SK-N-SH (cell line): ENCODE data around the gene SF3A1. TPM values are rescaled to one million over a fixed set of nuclear protein-coding genes. Genes with fewer than 3 reads are reported as not detected.

ENCODE experiments used
- CTCF ChIA-PET: fragments of 300-600, 350-600 bp; formaldehyde crosslinking; extraction: SDS; loops from one replicate; lab custom pipeline; 2021; lab: Yijun Ruan, JAX
- POLR2A ChIA-PET: fragments of 350-600 bp; sonication (Branson Sonifier 250); formaldehyde crosslinking; extraction: SDS; loops from one replicate; lab custom pipeline; 2020; ENCODE audit warnings: antibody characterized with exemption, inconsistent platforms; lab: Yijun Ruan, JAX
- DNase-seq: peaks from one replicate; pipeline ENCODE4 v3.0.0; 2012
- H2AFZ ChIP-seq: fragments of 200-600 bp; sonication (generic); 2 replicates; pipeline ENCODE4 v1.8.1; 2016; ENCODE audit warnings: antibody characterized with exemption, mild to moderate bottlenecking, low read depth
- H3F3A ChIP-seq: fragments of 200-600 bp; sonication (generic); replicated peaks from 2 replicates; pipeline ENCODE3; 2016; ENCODE audit warnings: antibody characterized with exemption, mild to moderate bottlenecking; ENCODE audit not compliant: insufficient read depth
- H3K27ac ChIP-seq, 2 experiments: fragments of 200-500 bp in 1 of 2; fragments of 200-600 bp in 1 of 2; sonication (Bioruptor generic) in 1 of 2; sonication (generic), shearing (Covaris generic) in 1 of 2; 2 replicates each; pipeline versions ENCODE4 v1.5.1 to v1.6.1; 2014 to 2016; ENCODE audit warnings: low read depth in 2 of 2, inconsistent platforms in 1 of 2, low read length in 1 of 2, mild to moderate bottlenecking in 1 of 2, mixed read lengths in 1 of 2
- H3K27me3 ChIP-seq: fragments of 200-600 bp; sonication (generic), shearing (Covaris generic); 2 replicates; pipeline ENCODE4 v1.6.1; 2016; ENCODE audit warnings: mixed run types; ENCODE audit not compliant: insufficient read depth
- H3K36me3 ChIP-seq, 2 experiments: fragments of 200-500 bp in 1 of 2; fragments of 200-600 bp in 1 of 2; sonication (Bioruptor generic) in 1 of 2; sonication (generic) in 1 of 2; replicated peaks in 1 of 2; 2 replicates each; pipeline versions ENCODE3 to v1.5.1; 2014 to 2016; ENCODE audit warnings: low read length in 1 of 2, mild to moderate bottlenecking in 1 of 2; ENCODE audit not compliant: insufficient read depth in 2 of 2, control insufficient read depth in 1 of 2
- H3K4me1 ChIP-seq, 2 experiments: fragments of 200-500 bp in 1 of 2; fragments of 200-600 bp in 1 of 2; sonication (Bioruptor generic) in 1 of 2; sonication (generic), shearing (Covaris generic) in 1 of 2; 2 replicates each; pipeline versions ENCODE4 v1.5.1 to v1.6.1; 2014 to 2016; ENCODE audit warnings: low read depth in 1 of 2, low read length in 1 of 2, mixed run types in 1 of 2; ENCODE audit not compliant: insufficient read depth in 2 of 2, control insufficient read depth in 1 of 2
- H3K4me2 ChIP-seq: fragments of 200-600 bp; sonication (generic), shearing (Covaris generic); 2 replicates; pipeline ENCODE4 v1.6.1; 2017; ENCODE audit warnings: mixed run types
- H3K4me3 ChIP-seq, 2 experiments: fragments of 200-500 bp in 1 of 2; fragments of 200-600 bp in 1 of 2; sonication (Bioruptor generic) in 1 of 2; sonication (generic), shearing (Covaris generic) in 1 of 2; 2 replicates each; pipeline versions ENCODE4 v1.5.1 to v1.8.1; 2014 to 2016; ENCODE audit warnings: low read depth in 2 of 2, inconsistent platforms in 1 of 2, low read length in 1 of 2, mild to moderate bottlenecking in 1 of 2, mixed read lengths in 1 of 2, moderate library complexity in 1 of 2
- H3K79me2 ChIP-seq: fragments of 200-600 bp; sonication (generic); 2 replicates; pipeline ENCODE4 v1.8.1; 2017; ENCODE audit warnings: mild to moderate bottlenecking; ENCODE audit not compliant: insufficient read depth
- H3K9ac ChIP-seq: fragments of 200-600 bp; sonication (generic); 2 replicates; pipeline ENCODE4 v1.6.1; 2017; ENCODE audit warnings: mixed run types
- H3K9me2 ChIP-seq: fragments of 200-600 bp; sonication (generic); 2 replicates; pipeline ENCODE4 v1.6.1; 2017; ENCODE audit warnings: mixed run types
- H3K9me3 ChIP-seq: fragments of 200-600 bp; sonication (generic); 2 replicates; pipeline ENCODE4 v1.6.1; 2017; ENCODE audit warnings: mixed run types, mild to moderate bottlenecking, moderate library complexity
- H4K20me1 ChIP-seq: fragments of 200-600 bp; sonication (generic); 2 replicates; pipeline ENCODE4 v1.6.1; 2017; ENCODE audit warnings: mild to moderate bottlenecking, mixed run types; ENCODE audit not compliant: insufficient read depth
- FOSL2 ChIP-seq: IDR thresholded peaks from 2 replicates; pipeline ENCODE4 v1.4.0; 2012; ENCODE audit warnings: low read depth, mild to moderate bottlenecking, moderate library complexity, borderline replicate concordance
- GABPA ChIP-seq: IDR thresholded peaks from 2 replicates; pipeline ENCODE4 v1.4.0; 2012; ENCODE audit warnings: low read depth, mild to moderate bottlenecking
- GATA2 ChIP-seq: sonication (generic); formaldehyde crosslinking; IDR thresholded peaks from 2 replicates; pipeline ENCODE4 v1.5.0; 2020; ENCODE audit warnings: mild to moderate bottlenecking, missing genetic modification reagents
- JUND ChIP-seq: IDR thresholded peaks from 2 replicates; pipeline ENCODE4 v1.4.0; 2012
- MEF2A ChIP-seq: IDR thresholded peaks from 2 replicates; pipeline ENCODE4 v1.4.0; 2012; ENCODE audit warnings: low read depth, borderline replicate concordance
- MXI1 ChIP-seq: IDR thresholded peaks from 2 replicates; pipeline ENCODE4 v1.6.1; 2012; ENCODE audit warnings: mild to moderate bottlenecking, low read depth, low read length, improper control_type of control experiment
- NFIC ChIP-seq: IDR thresholded peaks from 2 replicates; pipeline ENCODE4 v1.4.0; 2012; ENCODE audit warnings: borderline replicate concordance
- NRF1 ChIP-seq: IDR thresholded peaks from 2 replicates; pipeline ENCODE4 v1.6.1; 2012; ENCODE audit warnings: low read depth, mild to moderate bottlenecking, low read length
- POLR2AphosphoS5 ChIP-seq: IDR thresholded peaks from 2 replicates; pipeline ENCODE4 v1.6.1; 2012; ENCODE audit warnings: low read depth, low read length
- RAD21 ChIP-seq: IDR thresholded peaks from 2 replicates; pipeline ENCODE4 v1.6.1; 2012; ENCODE audit warnings: mild to moderate bottlenecking, low read length
- RCOR1 ChIP-seq: fragments of 150-350 bp; IDR thresholded peaks from 2 replicates; pipeline ENCODE4 v1.6.1; 2017; ENCODE audit warnings: antibody characterized with exemption, low read length
- RXRA ChIP-seq: IDR thresholded peaks from 2 replicates; pipeline ENCODE4 v1.4.0; 2012; ENCODE audit warnings: low read depth, mild to moderate bottlenecking, borderline replicate concordance
- SIN3A ChIP-seq: IDR thresholded peaks from 2 replicates; pipeline ENCODE4 v1.6.1; 2012; ENCODE audit warnings: low read depth, mild to moderate bottlenecking, low read length, moderate library complexity, borderline replicate concordance
- TAF1 ChIP-seq: IDR thresholded peaks from 2 replicates; pipeline ENCODE4 v1.6.1; 2012; ENCODE audit warnings: low read depth, mild to moderate bottlenecking, low read length, moderate library complexity, borderline replicate concordance
- WGBS: methylation state at CpG from one replicate; pipeline ENCODE4 v1.1.6; 2017; ENCODE audit warnings: low lambda C conversion rate; 5-methylcytosine and 5-hydroxymethylcytosine counted together
- polyA plus RNA-seq, 3 experiments: library from polyadenylated mRNA; depleted of rRNA; stranded (reverse); fragments of >200 nt; gene quantifications; 2 replicates each; pipeline ENCODE4 v1.2.3, GENCODE V29; 2012
- TF ChIP-seq, protein P1 (sequence below): fragments of 200-600 bp; sonication (generic); IDR thresholded peaks from 2 replicates; pipeline ENCODE4 v1.6.1; 2017; ENCODE audit warnings: antibody characterized with exemption, mild to moderate bottlenecking, moderate library complexity
- TF ChIP-seq, protein P2 (sequence below): fragments of 150-350 bp; IDR thresholded peaks from 2 replicates; pipeline ENCODE4 v1.6.1; 2016; ENCODE audit warnings: mild to moderate bottlenecking, low read depth, low read length
- TF ChIP-seq, protein P3 (sequence below): IDR thresholded peaks from 2 replicates; pipeline ENCODE4 v1.4.0; 2012; ENCODE audit warnings: low read depth, borderline replicate concordance
- TF ChIP-seq, protein P4 (sequence below): IDR thresholded peaks from 2 replicates; pipeline ENCODE4 v1.6.1; 2012; ENCODE audit warnings: mild to moderate bottlenecking, low read depth, low read length, moderate library complexity
- TF ChIP-seq, protein P5 (sequence below): IDR thresholded peaks from 2 replicates; pipeline ENCODE4; 2012
- TF ChIP-seq, protein P6 (sequence below): IDR thresholded peaks from 2 replicates; pipeline ENCODE4 v1.4.0; 2012; ENCODE audit warnings: low read depth, borderline replicate concordance

Gene SF3A1
- polyA plus RNA-seq, 1 of the 3 experiments (the other 2 are of a cell fraction) = 75.2 TPM

DNA sequence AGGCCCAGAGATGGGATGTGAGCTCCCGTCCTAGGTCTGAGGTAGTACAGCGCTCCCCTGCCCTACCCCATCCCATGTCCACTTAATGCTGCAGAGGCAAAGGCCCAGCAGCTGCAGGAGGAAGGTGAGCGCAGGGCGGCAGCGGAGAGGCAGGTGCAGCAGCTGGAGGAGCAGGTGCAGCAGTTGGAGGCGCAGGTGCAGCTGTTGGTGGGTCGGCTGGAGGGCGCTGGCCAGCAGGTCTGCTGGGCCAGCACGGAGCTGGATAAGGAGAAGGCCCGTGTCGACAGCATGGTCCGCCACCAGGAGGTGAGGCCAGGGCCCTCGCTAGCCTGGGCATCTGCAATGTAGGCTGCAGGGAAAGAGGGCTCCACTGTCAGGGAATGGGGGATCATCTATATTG is 15.3 kb upstream of the SF3A1 start:
- no peak overlapping the region for H3K4me3 ChIP-seq
- TF ChIP-seq POLR2AphosphoS5 (no peak), RCOR1 (no peak), JUND (no peak), MEF2A (no peak), TAF1 (no peak), GATA2 (CRISPR knock-in tag) (no peak), SIN3A (no peak), NRF1 (no peak), RAD21 (no peak), RXRA (no peak), GABPA (no peak), NFIC (no peak), FOSL2 (no peak), MXI1 (no peak)
- TF ChIP-seq, protein P1, sequence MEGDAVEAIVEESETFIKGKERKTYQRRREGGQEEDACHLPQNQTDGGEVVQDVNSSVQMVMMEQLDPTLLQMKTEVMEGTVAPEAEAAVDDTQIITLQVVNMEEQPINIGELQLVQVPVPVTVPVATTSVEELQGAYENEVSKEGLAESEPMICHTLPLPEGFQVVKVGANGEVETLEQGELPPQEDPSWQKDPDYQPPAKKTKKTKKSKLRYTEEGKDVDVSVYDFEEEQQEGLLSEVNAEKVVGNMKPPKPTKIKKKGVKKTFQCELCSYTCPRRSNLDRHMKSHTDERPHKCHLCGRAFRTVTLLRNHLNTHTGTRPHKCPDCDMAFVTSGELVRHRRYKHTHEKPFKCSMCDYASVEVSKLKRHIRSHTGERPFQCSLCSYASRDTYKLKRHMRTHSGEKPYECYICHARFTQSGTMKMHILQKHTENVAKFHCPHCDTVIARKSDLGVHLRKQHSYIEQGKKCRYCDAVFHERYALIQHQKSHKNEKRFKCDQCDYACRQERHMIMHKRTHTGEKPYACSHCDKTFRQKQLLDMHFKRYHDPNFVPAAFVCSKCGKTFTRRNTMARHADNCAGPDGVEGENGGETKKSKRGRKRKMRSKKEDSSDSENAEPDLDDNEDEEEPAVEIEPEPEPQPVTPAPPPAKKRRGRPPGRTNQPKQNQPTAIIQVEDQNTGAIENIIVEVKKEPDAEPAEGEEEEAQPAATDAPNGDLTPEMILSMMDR = no peak
- TF ChIP-seq, protein P2, sequence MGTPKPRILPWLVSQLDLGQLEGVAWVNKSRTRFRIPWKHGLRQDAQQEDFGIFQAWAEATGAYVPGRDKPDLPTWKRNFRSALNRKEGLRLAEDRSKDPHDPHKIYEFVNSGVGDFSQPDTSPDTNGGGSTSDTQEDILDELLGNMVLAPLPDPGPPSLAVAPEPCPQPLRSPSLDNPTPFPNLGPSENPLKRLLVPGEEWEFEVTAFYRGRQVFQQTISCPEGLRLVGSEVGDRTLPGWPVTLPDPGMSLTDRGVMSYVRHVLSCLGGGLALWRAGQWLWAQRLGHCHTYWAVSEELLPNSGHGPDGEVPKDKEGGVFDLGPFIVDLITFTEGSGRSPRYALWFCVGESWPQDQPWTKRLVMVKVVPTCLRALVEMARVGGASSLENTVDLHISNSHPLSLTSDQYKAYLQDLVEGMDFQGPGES = no peak
- TF ChIP-seq, protein P3, sequence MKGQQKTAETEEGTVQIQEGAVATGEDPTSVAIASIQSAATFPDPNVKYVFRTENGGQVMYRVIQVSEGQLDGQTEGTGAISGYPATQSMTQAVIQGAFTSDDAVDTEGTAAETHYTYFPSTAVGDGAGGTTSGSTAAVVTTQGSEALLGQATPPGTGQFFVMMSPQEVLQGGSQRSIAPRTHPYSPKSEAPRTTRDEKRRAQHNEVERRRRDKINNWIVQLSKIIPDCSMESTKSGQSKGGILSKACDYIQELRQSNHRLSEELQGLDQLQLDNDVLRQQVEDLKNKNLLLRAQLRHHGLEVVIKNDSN = no peak
- TF ChIP-seq, protein P4, sequence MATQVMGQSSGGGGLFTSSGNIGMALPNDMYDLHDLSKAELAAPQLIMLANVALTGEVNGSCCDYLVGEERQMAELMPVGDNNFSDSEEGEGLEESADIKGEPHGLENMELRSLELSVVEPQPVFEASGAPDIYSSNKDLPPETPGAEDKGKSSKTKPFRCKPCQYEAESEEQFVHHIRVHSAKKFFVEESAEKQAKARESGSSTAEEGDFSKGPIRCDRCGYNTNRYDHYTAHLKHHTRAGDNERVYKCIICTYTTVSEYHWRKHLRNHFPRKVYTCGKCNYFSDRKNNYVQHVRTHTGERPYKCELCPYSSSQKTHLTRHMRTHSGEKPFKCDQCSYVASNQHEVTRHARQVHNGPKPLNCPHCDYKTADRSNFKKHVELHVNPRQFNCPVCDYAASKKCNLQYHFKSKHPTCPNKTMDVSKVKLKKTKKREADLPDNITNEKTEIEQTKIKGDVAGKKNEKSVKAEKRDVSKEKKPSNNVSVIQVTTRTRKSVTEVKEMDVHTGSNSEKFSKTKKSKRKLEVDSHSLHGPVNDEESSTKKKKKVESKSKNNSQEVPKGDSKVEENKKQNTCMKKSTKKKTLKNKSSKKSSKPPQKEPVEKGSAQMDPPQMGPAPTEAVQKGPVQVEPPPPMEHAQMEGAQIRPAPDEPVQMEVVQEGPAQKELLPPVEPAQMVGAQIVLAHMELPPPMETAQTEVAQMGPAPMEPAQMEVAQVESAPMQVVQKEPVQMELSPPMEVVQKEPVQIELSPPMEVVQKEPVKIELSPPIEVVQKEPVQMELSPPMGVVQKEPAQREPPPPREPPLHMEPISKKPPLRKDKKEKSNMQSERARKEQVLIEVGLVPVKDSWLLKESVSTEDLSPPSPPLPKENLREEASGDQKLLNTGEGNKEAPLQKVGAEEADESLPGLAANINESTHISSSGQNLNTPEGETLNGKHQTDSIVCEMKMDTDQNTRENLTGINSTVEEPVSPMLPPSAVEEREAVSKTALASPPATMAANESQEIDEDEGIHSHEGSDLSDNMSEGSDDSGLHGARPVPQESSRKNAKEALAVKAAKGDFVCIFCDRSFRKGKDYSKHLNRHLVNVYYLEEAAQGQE = no peak
- TF ChIP-seq, protein P5, sequence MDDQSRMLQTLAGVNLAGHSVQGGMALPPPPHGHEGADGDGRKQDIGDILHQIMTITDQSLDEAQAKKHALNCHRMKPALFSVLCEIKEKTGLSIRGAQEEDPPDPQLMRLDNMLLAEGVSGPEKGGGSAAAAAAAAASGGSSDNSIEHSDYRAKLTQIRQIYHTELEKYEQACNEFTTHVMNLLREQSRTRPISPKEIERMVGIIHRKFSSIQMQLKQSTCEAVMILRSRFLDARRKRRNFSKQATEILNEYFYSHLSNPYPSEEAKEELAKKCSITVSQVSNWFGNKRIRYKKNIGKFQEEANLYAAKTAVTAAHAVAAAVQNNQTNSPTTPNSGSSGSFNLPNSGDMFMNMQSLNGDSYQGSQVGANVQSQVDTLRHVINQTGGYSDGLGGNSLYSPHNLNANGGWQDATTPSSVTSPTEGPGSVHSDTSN = no peak
- TF ChIP-seq, protein P6, sequence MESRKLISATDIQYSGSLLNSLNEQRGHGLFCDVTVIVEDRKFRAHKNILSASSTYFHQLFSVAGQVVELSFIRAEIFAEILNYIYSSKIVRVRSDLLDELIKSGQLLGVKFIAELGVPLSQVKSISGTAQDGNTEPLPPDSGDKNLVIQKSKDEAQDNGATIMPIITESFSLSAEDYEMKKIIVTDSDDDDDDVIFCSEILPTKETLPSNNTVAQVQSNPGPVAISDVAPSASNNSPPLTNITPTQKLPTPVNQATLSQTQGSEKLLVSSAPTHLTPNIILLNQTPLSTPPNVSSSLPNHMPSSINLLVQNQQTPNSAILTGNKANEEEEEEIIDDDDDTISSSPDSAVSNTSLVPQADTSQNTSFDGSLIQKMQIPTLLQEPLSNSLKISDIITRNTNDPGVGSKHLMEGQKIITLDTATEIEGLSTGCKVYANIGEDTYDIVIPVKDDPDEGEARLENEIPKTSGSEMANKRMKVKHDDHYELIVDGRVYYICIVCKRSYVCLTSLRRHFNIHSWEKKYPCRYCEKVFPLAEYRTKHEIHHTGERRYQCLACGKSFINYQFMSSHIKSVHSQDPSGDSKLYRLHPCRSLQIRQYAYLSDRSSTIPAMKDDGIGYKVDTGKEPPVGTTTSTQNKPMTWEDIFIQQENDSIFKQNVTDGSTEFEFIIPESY = no peak
- TF ChIP-seq, all 33 proteins: peak for 0
- Histone ChIP-seq H3F3A (no peaks in the 10 kb centered on the region), H3K27me3 (no peaks in the 10 kb centered on the region), H3K4me1 (peaks cover 0 to 12% of the 10 kb centered on the region in 2 experiments; a peak in 1 of 4 replicates), H2AFZ (no peak overlapping the region), H3K9ac (no peak overlapping the region), H3K9me3 (no peaks in the 10 kb centered on the region), H3K4me2 (no peak overlapping the region), H4K20me1 (no peaks in the 10 kb centered on the region), H3K36me3 (peaks cover 0 to 5% of the 10 kb centered on the region in 2 experiments), H3K9me2 (no peaks in the 10 kb centered on the region), H3K79me2 (no peaks in the 10 kb centered on the region), H3K27ac (no peak overlapping the region)
- CTCF ChIA-PET = interaction anchor here (1.1 to 1.7 kb wide), 4 partner anchors 15 to 86 kb away, joined by 4 to 6 read pairs (median 4); partner anchors contain the start of gene RNF215
- 90% methylated on average over 7 of the region's 13 CpGs for WGBS
- no peak for DNase-seq
- POLR2A ChIA-PET = interaction anchor here (0.5 to 3.4 kb wide), 2 partner anchors 9 to 92 kb away, joined by 3 to 12 read pairs; no protein-coding TSS in a partner anchor
